Panc1 (cell line): ENCODE data around the gene STXBP1.

Experiments used
- POLR2AphosphoS5 ChIP-seq: IDR thresholded peaks from 2 replicates; pipeline ENCODE4 v1.6.1; 2012; ENCODE audit warnings: mild to moderate bottlenecking, low read depth, low read length, moderate library complexity
- TF ChIP-seq, protein P1 (sequence below): fragments of 450-650 bp; IDR thresholded peaks from 2 replicates; pipeline ENCODE4 v1.5.1; 2017; ENCODE audit warnings: mild to moderate bottlenecking
- TF ChIP-seq, protein P2 (sequence below), 2 experiments: IDR thresholded peaks; 2 replicates each; pipeline ENCODE4 v1.6.1; 2011 to 2012; ENCODE audit warnings: low read depth in 2 of 2, control low read depth in 1 of 2, low read length in 1 of 2, mild to moderate bottlenecking in 1 of 2, moderate library complexity in 1 of 2; ENCODE audit not compliant: insufficient read depth in 1 of 2

DNA sequence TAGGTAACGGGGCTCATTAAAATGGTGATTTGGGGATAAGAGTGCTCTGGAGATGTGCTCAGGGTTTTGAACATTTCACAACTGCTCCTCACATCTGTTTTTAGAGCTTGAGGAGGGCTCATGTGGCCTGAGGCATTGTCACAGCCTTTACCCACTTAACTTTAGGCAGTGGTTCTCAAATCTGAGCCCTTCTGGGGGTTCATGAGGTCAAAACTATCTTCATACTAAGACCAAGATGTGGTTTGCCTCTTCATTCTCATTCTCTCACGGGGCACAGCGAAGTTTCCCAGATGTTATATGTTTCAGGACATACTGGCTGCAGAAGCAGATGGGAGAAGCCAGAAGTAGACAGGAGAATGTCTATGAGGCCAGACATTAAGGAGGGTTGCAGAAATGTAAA is 38.4 kb downstream of the STXBP1 start:
- TF ChIP-seq, protein P1, sequence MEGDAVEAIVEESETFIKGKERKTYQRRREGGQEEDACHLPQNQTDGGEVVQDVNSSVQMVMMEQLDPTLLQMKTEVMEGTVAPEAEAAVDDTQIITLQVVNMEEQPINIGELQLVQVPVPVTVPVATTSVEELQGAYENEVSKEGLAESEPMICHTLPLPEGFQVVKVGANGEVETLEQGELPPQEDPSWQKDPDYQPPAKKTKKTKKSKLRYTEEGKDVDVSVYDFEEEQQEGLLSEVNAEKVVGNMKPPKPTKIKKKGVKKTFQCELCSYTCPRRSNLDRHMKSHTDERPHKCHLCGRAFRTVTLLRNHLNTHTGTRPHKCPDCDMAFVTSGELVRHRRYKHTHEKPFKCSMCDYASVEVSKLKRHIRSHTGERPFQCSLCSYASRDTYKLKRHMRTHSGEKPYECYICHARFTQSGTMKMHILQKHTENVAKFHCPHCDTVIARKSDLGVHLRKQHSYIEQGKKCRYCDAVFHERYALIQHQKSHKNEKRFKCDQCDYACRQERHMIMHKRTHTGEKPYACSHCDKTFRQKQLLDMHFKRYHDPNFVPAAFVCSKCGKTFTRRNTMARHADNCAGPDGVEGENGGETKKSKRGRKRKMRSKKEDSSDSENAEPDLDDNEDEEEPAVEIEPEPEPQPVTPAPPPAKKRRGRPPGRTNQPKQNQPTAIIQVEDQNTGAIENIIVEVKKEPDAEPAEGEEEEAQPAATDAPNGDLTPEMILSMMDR = no peak
- TF ChIP-seq POLR2AphosphoS5 = no peak
- TF ChIP-seq, protein P2, sequence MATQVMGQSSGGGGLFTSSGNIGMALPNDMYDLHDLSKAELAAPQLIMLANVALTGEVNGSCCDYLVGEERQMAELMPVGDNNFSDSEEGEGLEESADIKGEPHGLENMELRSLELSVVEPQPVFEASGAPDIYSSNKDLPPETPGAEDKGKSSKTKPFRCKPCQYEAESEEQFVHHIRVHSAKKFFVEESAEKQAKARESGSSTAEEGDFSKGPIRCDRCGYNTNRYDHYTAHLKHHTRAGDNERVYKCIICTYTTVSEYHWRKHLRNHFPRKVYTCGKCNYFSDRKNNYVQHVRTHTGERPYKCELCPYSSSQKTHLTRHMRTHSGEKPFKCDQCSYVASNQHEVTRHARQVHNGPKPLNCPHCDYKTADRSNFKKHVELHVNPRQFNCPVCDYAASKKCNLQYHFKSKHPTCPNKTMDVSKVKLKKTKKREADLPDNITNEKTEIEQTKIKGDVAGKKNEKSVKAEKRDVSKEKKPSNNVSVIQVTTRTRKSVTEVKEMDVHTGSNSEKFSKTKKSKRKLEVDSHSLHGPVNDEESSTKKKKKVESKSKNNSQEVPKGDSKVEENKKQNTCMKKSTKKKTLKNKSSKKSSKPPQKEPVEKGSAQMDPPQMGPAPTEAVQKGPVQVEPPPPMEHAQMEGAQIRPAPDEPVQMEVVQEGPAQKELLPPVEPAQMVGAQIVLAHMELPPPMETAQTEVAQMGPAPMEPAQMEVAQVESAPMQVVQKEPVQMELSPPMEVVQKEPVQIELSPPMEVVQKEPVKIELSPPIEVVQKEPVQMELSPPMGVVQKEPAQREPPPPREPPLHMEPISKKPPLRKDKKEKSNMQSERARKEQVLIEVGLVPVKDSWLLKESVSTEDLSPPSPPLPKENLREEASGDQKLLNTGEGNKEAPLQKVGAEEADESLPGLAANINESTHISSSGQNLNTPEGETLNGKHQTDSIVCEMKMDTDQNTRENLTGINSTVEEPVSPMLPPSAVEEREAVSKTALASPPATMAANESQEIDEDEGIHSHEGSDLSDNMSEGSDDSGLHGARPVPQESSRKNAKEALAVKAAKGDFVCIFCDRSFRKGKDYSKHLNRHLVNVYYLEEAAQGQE (IDR thresholded peaks at IDR 0.05; ENCODE audit: insufficient read depth in 1 of 2, low read depth in 2 of 2, low read length in 1 of 2) = no peak
